K562 (cell line): ENCODE results near the gene ENTPD3. TPM values are rescaled to one million over a fixed set of nuclear protein-coding genes. Genes with fewer than 3 reads are reported as not detected.

Experiments
- ASH1L ChIP-seq: fragments of 450-650 bp; IDR thresholded peaks from 2 replicates; pipeline ENCODE4 v1.6.1; 2018; ENCODE audit warnings: borderline replicate concordance, mild to moderate bottlenecking, low read depth; ENCODE audit not compliant: partially characterized antibody
- BMI1 ChIP-seq: fragments of 150-350 bp; IDR thresholded peaks from 2 replicates; pipeline ENCODE4 v1.6.1; 2014; ENCODE audit warnings: low read length
- BRD4 ChIP-seq: fragments of 200-600 bp; sonication (generic); IDR thresholded peaks from 2 replicates; pipeline ENCODE4 v1.6.1; 2017; ENCODE audit warnings: inconsistent platforms
- EZH2 ChIP-seq: IDR thresholded peaks from 2 replicates; pipeline ENCODE4 v1.6.1; 2012; ENCODE audit warnings: low read depth, mild to moderate bottlenecking, inconsistent platforms, low read length, borderline replicate concordance
- HEY1 ChIP-seq: fragments of 250-450 bp; sonication (Bioruptor Pico); IDR thresholded peaks from 2 replicates; pipeline ENCODE4 v1.5.0; 2020; ENCODE audit warnings: mild to moderate bottlenecking, moderate library complexity, borderline replicate concordance
- HMG20A ChIP-seq: fragments of 450-650 bp; formaldehyde crosslinking; conservative IDR thresholded peaks from 2 replicates; pipeline ENCODE4 v1.4.0; 2020; ENCODE audit warnings: mild to moderate bottlenecking, mixed read lengths
- KHSRP ChIP-seq: fragments of 450-650 bp; IDR thresholded peaks from 2 replicates; pipeline ENCODE4 v1.6.1; 2017
- KLF16 ChIP-seq: IDR thresholded peaks from 2 replicates; pipeline ENCODE4 v1.6.1; 2016; ENCODE audit warnings: antibody characterized with exemption
- MECOM ChIP-seq: fragments of 250-450 bp; sonication (Bioruptor Pico); IDR thresholded peaks from 2 replicates; pipeline ENCODE4 v1.8.0; 2022; ENCODE audit warnings: inconsistent platforms
- NCOR1 ChIP-seq: fragments of 450-650 bp; IDR thresholded peaks from 2 replicates; pipeline ENCODE4 v1.6.1; 2016; ENCODE audit warnings: mild to moderate bottlenecking, moderate library complexity
- PHF21A ChIP-seq: fragments of 450-650 bp; IDR thresholded peaks from 2 replicates; pipeline ENCODE4 v1.6.1; 2017; ENCODE audit warnings: low read depth, borderline replicate concordance
- SIRT6 ChIP-seq: IDR thresholded peaks from one replicate; pipeline ENCODE4 v1.6.1; 2012; ENCODE audit warnings: low read depth, mild to moderate bottlenecking, control low read depth, inconsistent platforms, low read length, moderate library complexity
- SMARCE1 ChIP-seq: fragments of 450-650 bp; IDR thresholded peaks from 2 replicates; pipeline ENCODE4 v1.7.1; 2016; ENCODE audit warnings: mild to moderate bottlenecking
- SNIP1 ChIP-seq: fragments of 450-650 bp; IDR thresholded peaks from 2 replicates; pipeline ENCODE4 v1.7.1; 2017; ENCODE audit warnings: low read depth, mild to moderate bottlenecking
- TGIF2 ChIP-seq: sonication (generic); formaldehyde crosslinking; IDR thresholded peaks from 2 replicates; pipeline ENCODE4 v1.8.1; 2022; ENCODE audit warnings: mild to moderate bottlenecking, missing genetic modification reagents, moderate library complexity
- YY1 ChIP-seq, 3 experiments: IDR thresholded peaks; 2 replicates each; pipeline ENCODE4 v1.6.1; 2011; ENCODE audit warnings: low read length in 2 of 3, mild to moderate bottlenecking in 2 of 3, moderate library complexity in 2 of 3, borderline replicate concordance in 1 of 3, control low read depth in 1 of 3, low read depth in 1 of 3; ENCODE audit not compliant: insufficient read depth in 3 of 3, insufficient replicate concordance in 2 of 3, control insufficient read depth in 1 of 3, insufficient read length in 1 of 3; ENCODE audit errors: extremely low read depth in 1 of 3
- ZBED1 ChIP-seq: IDR thresholded peaks from 2 replicates; pipeline ENCODE4 v1.6.1; 2014
- ZC3H8 ChIP-seq: fragments of 450-650 bp; IDR thresholded peaks from 2 replicates; pipeline ENCODE4 v1.6.1; 2017
- ZNF12 ChIP-seq: sonication (generic); formaldehyde crosslinking; IDR thresholded peaks from 2 replicates; pipeline ENCODE4 v1.4.0; 2020; ENCODE audit warnings: mild to moderate bottlenecking, missing genetic modification reagents
- ZNF740 ChIP-seq, 3 experiments: fragments of 200-800 bp in 1 of 3; sonication (Bioruptor generic) in 1 of 3; sonication (generic) in 1 of 3; formaldehyde crosslinking in 1 of 3; IDR thresholded peaks; 2 replicates each; pipeline versions ENCODE4 v1.6.1 to v1.8.0; 2016 to 2022; ENCODE audit warnings: mild to moderate bottlenecking in 2 of 3, missing compliant biosample characterization in 2 of 3, missing genetic modification characterization in 2 of 3, missing genetic modification reagents in 1 of 3
- polyA plus RNA-seq, 8 experiments: library from polyadenylated mRNA; depleted of rRNA in 4 of 8; stranded (reverse) in 5 of 8; unstranded in 3 of 8; fragments of >200 nt; fragmentation: Nextera tagmentation in 2 of 8; fragmentation: Illumina TruSeq in 1 of 8; extraction: Ambion mirVana in 2 of 8; extraction: Trizol in 1 of 8; gene quantifications; 2 replicates each; pipeline versions ENCODE4 v1.2.1 to v1.2.3, GENCODE V29; 2011 to 2014; ENCODE audit warnings: inconsistent platforms in 1 of 8, missing spikeins in 1 of 8
- total RNA-seq, 7 experiments: library from RNA; depleted of rRNA in 6 of 7; stranded (reverse); fragments of >200 nt in 6 of 7; fragmentation: Illumina TruSeq in 2 of 7; extraction: Trizol in 2 of 7; gene quantifications; 2 replicates each; pipeline versions ENCODE4 v1.2.1 to v1.2.3, GENCODE V29; 2011 to 2021; ENCODE audit warnings: low replicate concordance in 1 of 7
- TF ChIP-seq, protein P1 (sequence below): fragments of 450-650 bp; IDR thresholded peaks from 2 replicates; pipeline ENCODE4 v1.6.1; 2016; ENCODE audit warnings: borderline replicate concordance
- TF ChIP-seq, protein P2 (sequence below): IDR thresholded peaks from 2 replicates; pipeline ENCODE4 v1.6.1; 2012; ENCODE audit warnings: low read depth, low read length, improper control_type of control experiment, borderline replicate concordance
- TF ChIP-seq, protein P3 (sequence below): sonication (generic); formaldehyde crosslinking; IDR thresholded peaks from 2 replicates; pipeline ENCODE4 v1.8.0; 2022; ENCODE audit warnings: mild to moderate bottlenecking, missing genetic modification reagents

ENTPD3 gene
- total and polyA plus RNA-seq, 9 of the 15 experiments (the other 6 are each of a cell fraction or from before 2014, with no cell fraction given) = 0.23 to 2.1 (median 0.58) TPM

GRCh38 chr3:40452876-40453730, 66.1 kb downstream of the ENTPD3 start (continued):
- TF ChIP-seq ZNF12 (CRISPR knock-in tag) (peak; percentile 43; the same call in 1 of the 2 replicates), BRD4 (no peak), HEY1 (CRISPR knock-in tag) (no peak), KHSRP (no peak), PHF21A (no peak), EZH2 (no peak), HMG20A (CRISPR knock-in tag) (no peak), YY1 (IDR thresholded peaks at IDR 0.05; ENCODE audit: borderline replicate concordance in 1 of 3, control insufficient read depth in 1 of 3, extremely low read depth in 1 of 3, insufficient read depth in 3 of 3, insufficient read length in 1 of 3, insufficient replicate concordance in 2 of 3, low read depth in 1 of 3, low read length in 2 of 3) (peak; percentile 98 to 100 (median 99)), ASH1L (peak; percentile 53), MECOM (no peak), SIRT6 (no peak), TGIF2 (CRISPR knock-in tag) (no peak), ZNF740 (CRISPR knock-in tag; IDR thresholded peaks at IDR 0.05) (no peak), ZNF740 (tag; IDR thresholded peaks at IDR 0.05) (no peak), ZC3H8 (no peak), BMI1 (no peak), KLF16 (peak; percentile 11; the same call in 1 of the 2 replicates), SNIP1 (no peak), ZBED1 (no peak), NCOR1 (no peak), SMARCE1 (no peak; the same call in 1 of the 2 replicates)
- TF ChIP-seq, protein P1, sequence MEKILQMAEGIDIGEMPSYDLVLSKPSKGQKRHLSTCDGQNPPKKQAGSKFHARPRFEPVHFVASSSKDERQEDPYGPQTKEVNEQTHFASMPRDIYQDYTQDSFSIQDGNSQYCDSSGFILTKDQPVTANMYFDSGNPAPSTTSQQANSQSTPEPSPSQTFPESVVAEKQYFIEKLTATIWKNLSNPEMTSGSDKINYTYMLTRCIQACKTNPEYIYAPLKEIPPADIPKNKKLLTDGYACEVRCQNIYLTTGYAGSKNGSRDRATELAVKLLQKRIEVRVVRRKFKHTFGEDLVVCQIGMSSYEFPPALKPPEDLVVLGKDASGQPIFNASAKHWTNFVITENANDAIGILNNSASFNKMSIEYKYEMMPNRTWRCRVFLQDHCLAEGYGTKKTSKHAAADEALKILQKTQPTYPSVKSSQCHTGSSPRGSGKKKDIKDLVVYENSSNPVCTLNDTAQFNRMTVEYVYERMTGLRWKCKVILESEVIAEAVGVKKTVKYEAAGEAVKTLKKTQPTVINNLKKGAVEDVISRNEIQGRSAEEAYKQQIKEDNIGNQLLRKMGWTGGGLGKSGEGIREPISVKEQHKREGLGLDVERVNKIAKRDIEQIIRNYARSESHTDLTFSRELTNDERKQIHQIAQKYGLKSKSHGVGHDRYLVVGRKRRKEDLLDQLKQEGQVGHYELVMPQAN = peak; percentile 75
- TF ChIP-seq, protein P2, sequence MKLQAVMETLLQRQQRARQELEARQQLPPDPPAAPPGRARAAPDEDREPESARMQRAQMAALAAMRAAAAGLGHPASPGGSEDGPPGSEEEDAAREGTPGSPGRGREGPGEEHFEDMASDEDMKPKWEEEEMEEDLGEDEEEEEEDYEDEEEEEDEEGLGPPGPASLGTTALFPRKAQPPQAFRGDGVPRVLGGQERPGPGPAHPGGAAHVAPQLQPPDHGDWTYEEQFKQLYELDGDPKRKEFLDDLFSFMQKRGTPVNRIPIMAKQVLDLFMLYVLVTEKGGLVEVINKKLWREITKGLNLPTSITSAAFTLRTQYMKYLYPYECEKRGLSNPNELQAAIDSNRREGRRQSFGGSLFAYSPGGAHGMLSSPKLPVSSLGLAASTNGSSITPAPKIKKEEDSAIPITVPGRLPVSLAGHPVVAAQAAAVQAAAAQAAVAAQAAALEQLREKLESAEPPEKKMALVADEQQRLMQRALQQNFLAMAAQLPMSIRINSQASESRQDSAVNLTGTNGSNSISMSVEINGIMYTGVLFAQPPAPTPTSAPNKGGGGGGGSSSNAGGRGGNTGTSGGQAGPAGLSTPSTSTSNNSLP = no peak
- TF ChIP-seq, protein P3, sequence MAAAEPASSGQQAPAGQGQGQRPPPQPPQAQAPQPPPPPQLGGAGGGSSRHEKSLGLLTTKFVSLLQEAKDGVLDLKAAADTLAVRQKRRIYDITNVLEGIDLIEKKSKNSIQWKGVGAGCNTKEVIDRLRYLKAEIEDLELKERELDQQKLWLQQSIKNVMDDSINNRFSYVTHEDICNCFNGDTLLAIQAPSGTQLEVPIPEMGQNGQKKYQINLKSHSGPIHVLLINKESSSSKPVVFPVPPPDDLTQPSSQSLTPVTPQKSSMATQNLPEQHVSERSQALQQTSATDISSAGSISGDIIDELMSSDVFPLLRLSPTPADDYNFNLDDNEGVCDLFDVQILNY = peak; percentile 52; the same call in 1 of the 2 replicates
